GM18508 (cell line): ENCODE data around the gene ADD1.
A peak's percentile ranks its signal among the peaks of the same experiment; 100 is the strongest.

Experiments
- ATAC-seq: cut with Tn5 transposase; IDR thresholded peaks from one replicate; pipeline ENCODE4 v1.9.1; 2021; ENCODE audit warnings: moderate number of reproducible peaks; ENCODE audit not compliant: insufficient read depth, unreplicated experiment

The ADD1 gene

GRCh38 chr4:2832981-2833670 lies 10.5 kb upstream of the ADD1 start:
- no peak for ATAC-seq

DNA sequence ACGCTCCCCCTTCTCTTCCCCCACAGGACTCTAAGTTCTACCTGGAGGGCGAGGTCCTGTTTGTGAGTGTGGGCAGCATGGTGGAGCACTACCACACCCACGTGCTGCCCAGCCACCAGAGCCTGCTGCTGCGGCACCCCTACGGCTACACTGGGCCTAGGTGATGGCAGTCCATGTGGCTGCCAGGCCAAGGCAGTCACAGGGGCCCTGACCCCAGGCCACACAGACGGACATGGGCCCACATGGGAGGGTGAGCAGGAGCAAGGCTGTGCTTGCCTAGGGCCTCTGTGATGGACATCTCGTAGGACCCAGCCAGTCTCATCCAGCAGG lies 10.0 kb upstream of the ADD1 start:
- ATAC-seq: no peak

GRCh38 chr4:2834001-2834921 lies 9.4 kb upstream of the ADD1 start:
- no peak for ATAC-seq

DNA sequence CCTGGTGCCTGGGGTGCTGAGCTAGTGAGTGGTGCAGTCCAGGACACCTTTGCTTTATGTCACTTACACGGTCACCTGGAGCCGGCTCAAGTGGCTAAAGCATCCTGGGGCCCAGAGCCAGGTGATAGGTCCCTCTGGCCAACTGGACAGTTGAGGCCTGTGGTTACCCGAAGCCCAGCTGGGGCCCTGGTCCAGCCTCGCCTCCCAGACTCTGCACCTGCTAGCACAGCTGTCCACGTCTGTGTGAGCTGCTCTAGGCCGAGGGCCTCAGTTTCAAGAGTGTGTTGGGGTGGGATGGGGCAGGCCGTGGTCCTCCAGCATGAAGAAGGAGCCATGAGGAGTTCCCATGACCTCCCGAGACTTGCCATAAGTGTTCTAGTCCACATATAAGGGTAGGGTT lies 7.7 kb upstream of the ADD1 start:
- no peak for ATAC-seq

DNA sequence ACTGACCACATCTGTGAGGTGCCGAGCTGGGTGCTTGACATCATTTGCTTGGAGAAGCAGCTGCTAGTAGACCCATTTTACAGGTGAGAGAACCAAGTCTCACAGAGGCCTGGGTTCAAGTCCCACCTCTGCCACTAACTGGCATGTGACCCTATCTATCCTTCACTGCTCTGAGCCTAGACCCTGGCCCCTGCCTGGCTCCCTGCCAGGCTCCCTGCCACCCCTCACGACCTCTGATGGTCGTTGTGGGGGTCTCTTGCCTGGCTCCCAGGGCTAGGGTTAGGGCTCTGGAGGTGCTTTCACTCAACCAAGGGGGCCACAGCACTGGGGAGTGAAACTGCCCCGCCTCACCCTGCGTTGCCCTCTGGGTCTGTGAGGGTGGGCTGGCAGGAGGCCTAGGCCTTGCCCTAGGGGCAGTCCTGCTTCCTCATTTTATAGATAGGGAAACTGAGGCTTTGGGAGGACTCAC lies 7.2 kb upstream of the ADD1 start:
- ATAC-seq: no peak

DNA sequence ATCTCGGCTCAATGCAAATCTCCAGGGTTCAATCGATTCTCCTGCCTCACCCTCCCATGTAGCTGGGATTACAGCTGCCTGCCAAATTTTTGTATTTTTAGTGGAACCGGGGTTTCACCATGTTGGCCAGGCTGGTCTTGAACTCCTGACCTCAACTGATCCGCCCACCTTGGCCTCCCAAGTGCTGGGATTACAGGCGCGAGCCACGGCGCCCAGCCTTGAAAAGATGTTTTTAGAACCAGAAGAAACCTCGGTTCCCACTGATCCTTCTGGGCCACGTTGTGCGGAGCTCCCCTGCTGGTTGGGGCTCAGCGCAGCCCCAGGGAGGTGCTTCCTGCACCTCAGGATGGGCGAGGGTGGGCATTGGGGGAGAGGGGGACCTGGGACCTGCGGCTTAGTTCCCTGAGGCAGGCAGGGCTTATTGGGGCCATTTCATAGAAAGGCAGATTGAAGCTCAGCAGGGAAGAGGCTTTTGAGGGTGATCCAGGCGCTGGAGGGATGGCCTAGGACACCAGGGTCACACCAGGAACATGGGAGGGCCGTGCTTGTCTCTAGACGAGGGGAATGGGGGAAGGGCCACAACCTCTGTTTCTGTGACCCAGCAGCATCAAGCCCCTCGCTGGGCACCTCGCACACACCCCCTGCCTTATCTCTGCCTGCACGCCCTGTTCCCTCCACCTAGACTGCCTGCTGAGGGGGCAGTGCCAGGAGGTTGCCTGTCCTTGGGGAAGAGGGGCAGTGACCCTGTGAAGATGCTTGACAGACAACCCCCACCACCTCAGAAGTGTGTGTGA lies 6.3 kb upstream of the ADD1 start:
- no peak for ATAC-seq

- no peak for ATAC-seq
Observed at GRCh38 chr4:2837904-2838496, 5.6 kb upstream of the ADD1 start.

DNA sequence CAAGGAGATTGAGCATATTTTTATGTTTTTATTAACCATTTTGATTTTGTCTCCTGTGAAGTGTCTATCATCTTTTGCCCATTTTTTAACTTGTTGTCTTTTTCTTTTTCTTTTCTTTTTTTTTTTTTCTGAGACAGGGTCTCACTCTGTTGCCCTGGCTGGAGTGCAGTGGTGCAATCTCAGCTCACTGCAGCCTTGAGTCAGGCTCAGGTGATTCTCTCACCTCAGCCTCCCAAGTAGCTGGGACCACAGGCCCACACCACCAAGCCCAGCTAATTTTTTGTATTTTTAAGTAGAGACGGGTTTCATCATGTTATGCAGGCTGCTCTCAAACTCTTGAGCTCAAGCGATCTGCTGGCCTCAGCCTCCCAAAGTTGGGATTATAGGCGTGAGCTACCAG lies 4.6 kb upstream of the ADD1 start:
- no peak for ATAC-seq

DNA sequence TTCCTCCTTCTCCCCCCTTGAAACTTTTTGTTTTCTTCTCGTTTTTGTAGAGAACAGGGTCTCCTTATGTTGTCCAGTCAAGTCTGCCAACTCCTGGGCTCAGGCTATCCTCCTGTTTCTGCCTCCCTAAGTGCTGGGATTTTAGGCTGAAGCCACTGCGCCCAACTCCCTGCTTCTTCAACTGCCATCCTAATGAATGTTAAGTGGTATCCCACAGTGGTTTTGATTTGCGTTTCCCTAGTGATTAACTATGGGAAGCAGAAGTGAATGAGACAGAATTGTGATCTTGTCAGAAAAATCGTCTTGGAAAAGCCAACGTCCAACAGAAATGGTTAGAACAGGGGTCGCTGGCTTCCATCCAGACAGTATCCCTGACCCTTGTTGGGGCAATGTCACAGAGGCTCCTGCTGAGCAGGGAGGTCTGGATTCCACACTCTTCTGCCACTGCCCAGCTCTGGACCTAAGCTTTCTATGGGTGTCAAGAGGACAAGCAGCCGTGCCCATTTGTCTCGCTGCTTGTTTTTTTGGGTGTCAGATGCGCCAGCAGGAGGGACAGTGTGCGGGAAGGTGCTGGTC lies 869 bp upstream of the ADD1 start:
- ATAC-seq: no peak

DNA sequence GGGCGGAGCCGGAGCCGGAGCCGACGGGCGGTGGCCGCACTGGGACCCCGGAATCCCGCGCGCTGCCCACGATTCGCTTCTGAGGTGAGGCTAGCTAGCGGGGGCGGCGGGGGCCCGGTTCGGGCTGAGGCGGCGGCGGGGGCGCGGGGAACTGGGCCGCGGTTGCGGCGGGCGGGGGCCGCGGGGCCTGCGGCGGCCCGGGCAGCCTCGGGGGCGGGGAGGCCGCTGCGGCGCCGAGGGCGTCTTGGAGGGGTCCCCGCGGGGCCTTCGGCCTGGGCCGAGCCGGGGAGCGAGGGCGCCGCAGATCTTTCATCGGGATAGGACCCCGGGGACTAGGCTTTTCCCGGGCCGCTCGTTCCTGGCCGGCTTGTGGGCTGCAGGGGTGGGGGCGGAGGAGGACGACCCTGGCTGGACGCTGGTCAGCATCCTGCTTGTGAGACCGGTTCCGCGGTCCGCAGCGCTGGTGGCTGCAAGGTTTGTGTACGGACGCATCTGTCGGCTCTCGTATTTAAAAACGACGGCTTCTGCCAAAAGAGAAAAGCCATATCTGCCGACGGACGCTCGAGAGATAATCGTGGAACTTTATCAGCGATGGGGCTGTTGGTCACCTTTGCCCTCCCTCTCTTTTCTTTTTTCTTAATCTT lies 419 bp downstream of the ADD1 start:
- ATAC-seq: no peak

DNA sequence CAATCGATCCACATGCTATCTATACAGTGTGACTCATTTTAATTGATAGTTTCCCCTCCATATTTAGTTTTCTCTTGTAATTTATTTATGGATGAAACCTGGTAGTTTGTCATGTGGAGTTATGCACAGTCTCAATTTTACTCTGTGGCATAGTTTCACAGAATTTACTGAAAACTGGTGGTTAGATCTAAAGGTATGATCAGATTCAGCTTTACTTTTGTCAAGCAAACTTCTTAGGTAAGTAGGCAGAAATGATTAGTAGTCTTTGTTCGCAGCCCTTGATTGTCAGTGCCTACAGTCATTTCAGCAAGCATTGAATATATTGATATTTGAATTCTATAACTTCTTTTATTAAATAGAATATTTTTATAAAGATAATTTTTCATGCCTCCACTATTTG lies 2.5 kb downstream of the ADD1 start:
- ATAC-seq: no peak

- no peak for ATAC-seq
Observed at GRCh38 chr4:2847302-2847871, 3.7 kb downstream of the ADD1 start.

GRCh38 chr4:2848449-2848848 lies 4.8 kb downstream of the ADD1 start:
- no peak for ATAC-seq

GRCh38 chr4:2849267-2850152 lies 5.9 kb downstream of the ADD1 start:
- no peak for ATAC-seq

GRCh38 chr4:2850966-2851798 lies 7.5 kb downstream of the ADD1 start:
- ATAC-seq: no peak

- peak; percentile 40 for ATAC-seq
Observed at GRCh38 chr4:2852481-2852921, 8.9 kb downstream of the ADD1 start.

DNA sequence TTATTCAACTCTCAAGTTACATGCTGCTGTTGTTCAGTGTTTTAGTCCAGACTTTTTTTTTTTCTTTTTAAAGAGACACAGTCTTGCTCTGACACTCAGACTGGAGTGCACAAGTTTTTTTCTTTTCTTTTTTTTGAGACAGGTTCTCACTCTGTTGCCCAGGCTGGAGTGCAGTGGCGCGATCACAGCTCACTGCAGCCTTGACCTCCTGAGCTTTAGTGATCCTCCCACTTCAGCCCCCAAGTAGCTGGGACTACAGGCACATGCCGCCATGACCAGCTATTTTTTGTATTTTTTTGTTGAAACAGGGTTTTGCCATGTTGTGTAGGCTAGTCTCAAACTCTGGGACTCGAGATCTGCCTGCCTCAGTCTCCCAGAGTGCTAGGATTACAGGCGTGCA lies 11.9 kb downstream of the ADD1 start:
- no peak for ATAC-seq

GRCh38 chr4:2856266-2856665 lies 12.6 kb downstream of the ADD1 start:
- no peak for ATAC-seq
